GM15510 (cell line): Measurements from ENCODE around the gene CHRM2.

ENCODE experiments used
- POLR2A ChIP-seq: IDR thresholded peaks from 3 replicates; pipeline ENCODE4 v1.6.1; 2011; ENCODE audit warnings: borderline replicate concordance; ENCODE audit not compliant: insufficient read length; ENCODE audit errors: extremely low read depth

Gene CHRM2

DNA sequence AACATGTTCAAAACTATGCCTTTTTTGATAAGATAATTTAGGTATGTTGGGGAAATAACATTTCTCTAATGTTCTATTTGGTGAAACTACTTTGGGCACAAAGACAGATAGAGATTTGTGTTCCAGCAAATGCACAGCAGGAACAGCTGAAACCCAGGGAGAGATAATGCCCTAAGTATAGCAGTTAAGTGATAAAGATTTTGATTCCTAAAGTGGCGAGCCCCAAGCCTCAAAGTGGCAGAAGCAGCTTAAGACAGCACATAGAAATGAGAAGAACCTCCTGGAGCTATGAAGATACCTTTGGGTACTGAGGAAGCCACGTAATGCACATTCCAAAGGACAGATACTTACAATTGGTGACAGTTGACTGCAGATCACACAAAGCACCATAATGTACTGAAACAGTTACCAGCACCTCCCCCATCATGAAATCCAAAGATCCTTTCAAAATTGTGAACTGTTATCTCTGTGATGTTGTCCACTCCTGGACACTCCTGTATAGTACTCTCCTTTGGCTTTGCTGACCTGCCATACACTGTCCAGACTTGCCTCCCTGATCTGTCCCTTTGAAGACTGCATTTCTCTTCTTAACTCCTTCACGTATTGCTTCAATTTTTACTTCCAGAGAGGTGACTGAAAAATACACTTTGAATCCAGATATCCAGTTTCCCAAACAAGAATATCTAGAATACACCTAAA lies 62.9 kb downstream of the CHRM2 start:
- no peak for TF ChIP-seq POLR2A

DNA sequence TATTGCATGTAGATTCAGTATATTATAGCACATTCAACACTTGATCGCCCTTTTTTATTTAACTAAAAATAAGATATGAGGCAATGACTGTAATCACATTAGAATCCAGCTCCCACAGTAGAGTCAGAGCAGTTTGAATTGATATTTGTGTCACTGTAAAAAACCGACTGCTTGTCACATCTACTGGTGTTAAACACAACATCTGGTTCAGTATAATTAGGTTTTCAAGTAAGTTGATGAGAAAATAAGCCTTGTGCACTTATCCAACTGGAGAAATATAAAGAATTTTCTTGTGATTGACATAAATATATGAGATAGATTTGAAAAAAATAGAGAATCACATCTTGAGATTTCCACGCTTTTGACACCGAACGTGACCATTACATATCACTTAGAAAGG lies 69.0 kb downstream of the CHRM2 start:
- no peak for TF ChIP-seq POLR2A

DNA sequence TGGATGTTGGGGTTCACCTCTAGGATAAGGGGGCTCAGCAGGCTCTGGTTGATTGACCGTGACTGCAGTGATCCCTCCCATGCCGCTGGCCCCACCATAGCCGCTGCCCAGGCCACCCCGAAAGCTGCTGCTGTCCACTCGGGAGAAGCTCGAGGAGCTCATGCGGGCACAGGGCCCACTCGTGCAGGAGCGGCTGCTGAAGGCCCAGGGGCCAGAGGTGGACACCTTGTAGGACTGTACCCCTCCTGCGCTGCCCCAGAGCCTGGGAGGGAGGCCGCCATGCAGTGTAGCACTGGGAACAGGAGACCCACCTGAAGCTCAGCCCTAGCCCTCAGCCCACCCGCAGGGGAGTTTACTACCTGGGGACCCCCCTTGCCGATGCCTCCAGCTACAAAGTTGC lies 70.0 kb downstream of the CHRM2 start:
- TF ChIP-seq POLR2A: no peak

DNA sequence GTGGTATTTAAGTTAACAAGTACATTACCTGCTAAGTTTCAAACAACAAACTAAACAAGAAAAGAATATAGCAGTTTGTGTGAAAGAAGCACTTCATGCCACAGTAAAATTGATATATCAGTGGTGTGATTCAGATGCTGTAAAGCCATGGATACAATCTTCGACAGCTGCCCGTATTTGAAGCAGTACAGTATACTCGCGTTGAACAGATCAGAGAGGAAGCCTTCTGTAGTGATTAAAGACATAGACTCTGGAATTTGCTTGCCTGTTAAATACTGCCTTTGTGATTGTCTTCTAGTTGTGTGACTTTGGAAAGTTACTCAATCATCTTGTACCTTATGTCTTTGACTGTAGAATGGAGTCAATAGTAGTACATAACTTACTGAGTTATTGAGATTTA lies 71.7 kb downstream of the CHRM2 start:
- no peak for TF ChIP-seq POLR2A

DNA sequence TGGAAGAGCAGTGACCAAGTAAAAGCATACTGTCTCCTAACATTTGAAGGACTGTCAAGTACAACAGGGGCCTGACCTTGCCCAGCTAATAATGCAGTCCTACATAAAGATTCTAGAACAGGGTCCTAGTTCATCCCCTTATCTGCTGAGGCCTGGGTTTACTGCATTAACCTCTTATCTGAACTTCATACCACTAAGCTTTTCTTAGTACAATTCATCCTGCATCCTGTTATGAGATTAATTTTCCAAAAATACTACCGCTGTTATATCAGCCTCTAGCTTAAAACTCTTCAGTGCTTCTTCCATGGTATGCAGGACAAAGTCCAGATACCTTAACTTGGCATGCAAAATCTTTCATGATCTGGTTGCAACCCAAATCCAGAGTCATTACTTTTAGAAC lies 72.5 kb downstream of the CHRM2 start:
- TF ChIP-seq POLR2A: no peak

DNA sequence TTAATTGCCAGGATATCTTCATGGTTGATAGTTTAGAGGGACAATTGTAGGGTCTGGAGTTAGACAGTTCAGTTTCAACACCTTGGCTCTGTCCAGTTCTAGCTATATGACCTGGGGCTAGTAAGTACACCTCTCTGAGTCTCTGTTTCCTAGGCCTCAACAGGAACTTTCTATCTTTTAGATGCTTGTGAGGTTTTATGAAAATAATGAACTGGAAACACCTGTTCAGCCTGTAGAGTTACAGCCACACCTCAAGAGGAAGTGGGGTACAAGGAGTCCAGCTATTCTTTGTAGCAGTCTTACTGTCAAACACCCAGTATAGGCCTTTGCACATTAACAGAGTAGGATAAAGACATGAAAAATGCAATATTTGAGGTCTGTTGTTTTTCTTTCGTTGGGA lies 73.4 kb downstream of the CHRM2 start:
- no peak for TF ChIP-seq POLR2A

DNA sequence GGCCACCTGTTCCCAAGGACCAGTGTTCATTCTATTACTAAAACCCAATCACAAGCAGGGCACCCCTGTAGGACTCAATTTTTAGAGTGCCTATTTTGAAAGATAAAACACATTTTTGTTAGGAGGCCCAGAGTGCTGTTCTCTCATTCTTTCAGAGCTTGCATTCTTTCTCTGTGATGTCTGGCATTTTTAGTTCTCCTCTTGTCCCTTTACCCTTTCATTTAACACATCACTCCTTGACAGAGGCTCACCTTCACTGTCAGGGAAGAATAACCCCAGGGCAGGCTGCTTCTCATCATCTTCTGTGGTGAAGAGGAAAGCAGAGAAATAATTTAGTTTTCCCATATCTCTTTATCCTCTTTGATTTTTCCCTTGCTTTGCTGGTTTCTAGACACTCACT lies 73.9 kb downstream of the CHRM2 start:
- no peak for TF ChIP-seq POLR2A

DNA sequence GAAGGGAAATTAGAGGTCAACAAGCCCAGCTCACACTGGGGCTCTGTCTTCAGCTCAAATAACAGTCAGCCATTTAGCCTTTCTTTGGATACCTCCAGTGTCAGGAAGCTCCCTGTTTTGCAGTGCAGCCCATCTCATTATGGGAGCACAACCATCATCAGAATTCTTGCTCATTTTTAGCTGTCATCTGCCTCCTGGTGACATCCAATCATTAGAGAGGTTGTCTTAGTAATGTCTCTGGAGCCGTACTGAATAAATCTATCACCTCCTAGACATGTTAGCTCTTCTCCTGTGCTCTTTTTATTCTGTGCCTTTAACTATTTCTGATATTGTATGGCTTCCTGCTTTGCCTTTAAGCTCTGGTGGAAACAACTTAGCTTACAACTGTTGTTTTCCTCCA lies 74.5 kb downstream of the CHRM2 start:
- no peak for TF ChIP-seq POLR2A

DNA sequence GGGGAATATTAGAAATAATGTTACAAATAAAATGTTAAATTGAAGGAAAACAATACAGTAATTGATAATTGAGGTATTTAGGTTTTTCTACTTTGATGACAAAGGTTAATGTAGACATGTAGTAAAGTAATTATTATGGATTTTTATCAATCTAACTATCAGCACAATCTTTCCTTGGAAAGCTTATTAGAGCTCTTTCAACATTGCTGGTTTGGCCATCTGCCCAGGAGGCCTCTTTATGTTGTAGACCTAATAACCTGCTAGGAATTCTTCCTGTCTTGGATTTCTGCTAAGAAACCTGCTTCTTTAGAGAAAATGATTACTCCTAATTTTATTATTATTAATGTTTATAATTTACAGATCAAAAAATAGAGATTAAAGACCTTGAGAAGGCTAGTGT lies 78.9 kb downstream of the CHRM2 start:
- no peak for TF ChIP-seq POLR2A

DNA sequence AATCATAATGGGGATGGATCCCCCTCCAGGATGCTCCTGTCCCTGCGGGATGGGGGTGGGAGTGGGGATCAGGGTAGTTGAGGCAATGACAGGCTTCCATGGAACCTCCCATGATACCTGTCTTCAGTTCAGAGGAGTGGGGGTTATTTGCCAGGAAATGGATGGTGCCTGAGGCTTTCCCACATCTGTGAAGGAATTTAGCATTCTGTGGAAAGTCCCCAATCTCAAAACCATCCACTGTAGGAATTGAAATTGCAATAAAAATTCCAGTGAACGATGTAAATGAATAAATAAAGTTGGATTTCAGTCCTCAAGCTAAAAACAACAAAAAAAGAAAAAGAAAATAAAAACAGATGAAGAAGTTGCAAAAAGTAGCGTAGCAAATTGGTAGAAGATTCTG lies 81.9 kb downstream of the CHRM2 start:
- no peak for TF ChIP-seq POLR2A

DNA sequence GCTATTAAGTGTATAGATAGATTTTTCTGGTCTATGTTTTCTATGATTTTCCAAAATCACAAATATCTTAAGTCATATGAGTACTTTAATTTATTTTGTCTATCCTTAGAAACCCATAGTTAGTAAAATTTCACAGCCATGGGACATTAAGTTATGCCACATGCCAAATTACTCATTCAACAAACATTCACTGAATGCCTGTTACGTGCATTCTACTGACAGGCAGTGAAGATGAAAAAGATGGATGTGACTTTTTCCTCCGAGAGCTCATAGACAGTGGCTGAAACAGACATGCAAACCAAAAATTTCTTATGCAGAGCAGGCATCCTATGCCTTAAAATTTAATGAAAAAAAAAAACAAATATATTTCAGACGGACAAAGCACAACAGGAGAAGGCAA lies 84.9 kb downstream of the CHRM2 start:
- TF ChIP-seq POLR2A: no peak

DNA sequence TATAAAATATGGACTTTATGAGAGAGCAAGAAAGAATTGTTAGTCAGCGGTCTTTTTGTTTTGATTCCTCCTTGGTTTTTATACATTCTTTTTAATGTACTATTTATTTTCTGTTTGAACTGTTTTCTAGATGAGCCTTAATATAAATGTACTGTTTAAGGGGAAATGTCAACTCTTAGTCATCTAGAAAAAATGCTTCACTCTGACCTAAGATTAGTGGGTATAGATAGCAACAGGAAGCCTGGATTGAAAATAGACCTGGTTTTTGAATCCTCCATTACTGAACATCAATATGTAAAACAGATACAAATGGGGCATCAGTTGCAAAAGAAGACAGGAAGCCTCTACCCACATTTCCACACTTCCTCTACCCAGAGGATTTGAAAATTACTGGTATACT lies 87.8 kb downstream of the CHRM2 start:
- no peak for TF ChIP-seq POLR2A

DNA sequence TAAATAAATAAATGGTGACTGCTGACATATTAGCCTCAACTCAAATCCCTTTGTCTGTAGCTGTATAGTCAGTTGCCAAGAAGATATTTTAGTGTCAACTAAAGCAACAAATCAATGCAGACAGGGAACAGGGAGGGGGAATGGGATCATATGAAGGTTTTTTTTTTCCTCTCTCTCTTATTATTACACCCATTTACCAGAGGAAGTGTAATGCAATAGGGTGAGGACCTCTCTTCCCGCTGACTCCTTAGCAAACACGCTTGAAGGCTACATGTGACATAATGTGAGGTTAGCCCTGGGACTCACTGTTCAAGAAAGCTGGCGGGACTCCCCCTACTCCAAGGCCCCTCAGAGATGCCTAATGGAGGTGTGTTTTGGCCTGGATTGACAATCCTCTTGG lies 88.2 kb downstream of the CHRM2 start:
- TF ChIP-seq POLR2A: no peak

DNA sequence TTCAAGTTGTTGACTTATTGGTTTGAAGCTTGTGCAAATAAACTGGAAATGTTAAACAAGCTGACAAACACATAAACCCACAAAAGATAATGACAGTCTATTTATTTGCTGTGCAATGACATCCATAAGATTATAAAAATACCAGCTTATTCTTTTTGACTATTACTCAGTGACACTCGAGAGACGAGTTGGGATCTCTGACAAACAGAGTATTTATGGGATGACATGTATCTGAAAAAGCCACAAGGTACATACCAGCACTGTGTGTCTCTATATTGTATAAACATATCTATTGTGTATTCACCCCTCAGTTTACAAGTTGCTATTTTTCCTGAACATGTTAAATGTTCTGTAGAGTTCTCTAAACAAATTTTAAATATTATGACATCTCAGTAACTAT lies 88.9 kb downstream of the CHRM2 start:
- TF ChIP-seq POLR2A: no peak

DNA sequence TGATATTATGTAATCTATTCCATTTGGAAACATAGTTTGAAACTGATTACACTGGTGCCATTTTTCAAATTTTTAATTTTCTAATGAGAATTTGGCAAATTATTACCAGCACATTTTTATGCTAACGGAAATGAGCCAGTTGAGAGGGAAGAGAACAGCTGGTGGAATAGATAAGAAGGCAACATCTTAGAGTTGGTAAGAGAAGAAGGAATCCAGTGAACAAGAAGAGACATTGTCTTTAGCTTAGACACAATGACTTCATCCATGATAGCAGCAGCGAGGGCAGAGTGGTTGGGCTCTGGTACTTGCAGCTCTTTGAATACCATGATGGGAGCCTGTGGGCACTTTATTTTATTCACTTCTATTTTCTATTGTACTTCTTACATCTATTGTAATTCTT lies 89.6 kb downstream of the CHRM2 start:
- TF ChIP-seq POLR2A: no peak

DNA sequence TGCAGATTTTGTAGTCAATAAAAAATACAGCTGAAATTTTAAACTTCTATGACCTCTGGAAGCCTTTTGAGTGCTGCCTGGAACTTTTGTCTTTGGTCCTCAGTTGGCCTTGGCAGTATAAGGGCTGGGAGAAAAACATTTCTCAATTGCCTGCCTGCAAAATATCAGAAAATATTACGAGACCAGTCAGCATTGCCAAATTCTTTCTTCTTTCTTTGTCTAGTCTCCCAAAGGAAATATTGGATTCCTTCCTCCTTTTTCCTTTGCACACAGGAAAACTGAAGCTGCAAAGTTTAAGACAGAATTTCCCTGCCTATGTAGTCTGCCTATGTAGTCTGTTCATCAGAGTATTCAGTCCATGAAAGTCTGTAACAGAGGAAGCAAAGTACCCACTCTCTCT lies 95.9 kb downstream of the CHRM2 start:
- no peak for TF ChIP-seq POLR2A

DNA sequence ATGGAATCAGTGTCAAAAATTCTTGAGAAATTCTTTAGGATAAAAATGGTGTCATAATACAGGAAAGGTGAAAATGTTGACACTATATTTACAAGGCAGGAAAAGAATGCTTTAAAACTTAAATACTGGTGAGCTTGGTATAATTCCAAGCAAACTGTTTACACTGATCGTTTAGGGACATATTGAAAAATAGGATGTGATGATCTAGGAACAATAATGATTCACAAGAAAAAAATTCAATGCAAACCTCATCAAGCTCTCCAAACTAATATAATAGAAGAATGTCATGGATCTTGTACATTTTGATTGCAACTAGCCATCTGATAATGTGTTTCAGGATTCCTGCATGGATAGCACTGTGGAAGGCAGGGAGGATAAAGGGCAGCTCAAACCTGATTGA lies 98.4 kb downstream of the CHRM2 start:
- no peak for TF ChIP-seq POLR2A
